ENCODE measurements around the gene BACH2.
"Not testable (repeated sequence)": the region's sequence is repeated elsewhere in the genome, so short reads cannot be mapped to it uniquely, and the experiment has no call there.

GRCh38 chr6:90133664-90134063 lies 163.0 kb downstream of the BACH2 start:
- TF ChIP-seq POLR2AphosphoS5, CTCF, POLR2A, EP300 (IDR thresholded peaks at IDR 0.05): not testable (repeated sequence)

Data from upper lobe of left lung (tissue), 4 donors.